Fibroblast of the aortic adventitia (primary cell): ENCODE data around the gene SCG3. TPM values are rescaled to one million over a fixed set of nuclear protein-coding genes. Genes with fewer than 3 reads are reported as not detected.
A peak's percentile ranks its signal among the peaks of the same experiment; 100 is the strongest.
"Not testable (repeated sequence)": the region's sequence is repeated elsewhere in the genome, so short reads cannot be mapped to it uniquely, and the experiment has no call there.

Source experiments
- DNase-seq: peaks from one replicate; pipeline ENCODE4 v3.0.0-alpha.2; 2010; ENCODE audit warnings: low read depth
- H3K4me3 ChIP-seq: 2 replicates; pipeline ENCODE4 v1.5.1; 2011; ENCODE audit warnings: low read depth, mild to moderate bottlenecking, control low read depth, low read length, moderate library complexity
- CTCF ChIP-seq: IDR thresholded peaks from 2 replicates; pipeline ENCODE4 v1.5.1; 2011; ENCODE audit warnings: mild to moderate bottlenecking, low read length, control low read depth, inconsistent platforms; ENCODE audit not compliant: insufficient read depth
- total RNA-seq: library from RNA; depleted of rRNA; stranded (reverse); fragments of >200 nt; gene quantifications from 2 replicates; pipeline ENCODE4 v1.2.3, GENCODE V29; 2012; ENCODE audit warnings: low replicate concordance

SCG3 gene
- total RNA-seq, 1 donor, result not detected

GRCh38 chr15:51649659-51650521 is 31.4 kb upstream of the SCG3 start:
- peak; percentile 73 for TF ChIP-seq CTCF
- H3K4me3 ChIP-seq, result no peak overlapping the region
- DNase-seq, result peak; percentile 88

DNA sequence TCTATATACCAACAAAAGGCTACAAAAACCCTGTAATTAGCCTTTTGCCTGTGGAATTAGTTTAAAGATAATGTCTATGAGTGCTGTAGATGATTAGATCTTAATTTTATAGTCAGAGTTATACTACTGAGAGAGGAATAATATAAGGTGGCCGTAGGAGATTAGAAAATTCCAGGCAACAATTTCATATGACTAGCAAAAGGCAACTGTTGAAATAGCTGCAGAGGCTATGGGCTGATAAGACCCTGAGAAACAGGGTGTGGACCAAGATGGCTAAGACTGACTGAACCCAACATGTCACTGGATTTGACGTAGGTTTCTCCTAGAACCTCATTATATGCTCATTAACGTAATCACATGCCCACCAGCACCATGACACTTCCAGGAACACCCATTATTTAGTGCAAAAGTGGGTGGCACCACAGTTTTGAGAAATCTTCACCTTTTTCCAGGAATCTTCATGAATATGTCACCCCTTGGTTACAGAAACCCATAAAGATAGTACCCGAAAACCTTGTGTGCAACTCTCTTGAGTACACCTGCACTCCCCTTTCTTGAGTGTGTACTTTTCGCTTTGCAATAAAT is 29.1 kb upstream of the SCG3 start:
- DNase-seq, result no peak
- H3K4me3 ChIP-seq, result no peak overlapping the region
- TF ChIP-seq CTCF, result no peak

DNA sequence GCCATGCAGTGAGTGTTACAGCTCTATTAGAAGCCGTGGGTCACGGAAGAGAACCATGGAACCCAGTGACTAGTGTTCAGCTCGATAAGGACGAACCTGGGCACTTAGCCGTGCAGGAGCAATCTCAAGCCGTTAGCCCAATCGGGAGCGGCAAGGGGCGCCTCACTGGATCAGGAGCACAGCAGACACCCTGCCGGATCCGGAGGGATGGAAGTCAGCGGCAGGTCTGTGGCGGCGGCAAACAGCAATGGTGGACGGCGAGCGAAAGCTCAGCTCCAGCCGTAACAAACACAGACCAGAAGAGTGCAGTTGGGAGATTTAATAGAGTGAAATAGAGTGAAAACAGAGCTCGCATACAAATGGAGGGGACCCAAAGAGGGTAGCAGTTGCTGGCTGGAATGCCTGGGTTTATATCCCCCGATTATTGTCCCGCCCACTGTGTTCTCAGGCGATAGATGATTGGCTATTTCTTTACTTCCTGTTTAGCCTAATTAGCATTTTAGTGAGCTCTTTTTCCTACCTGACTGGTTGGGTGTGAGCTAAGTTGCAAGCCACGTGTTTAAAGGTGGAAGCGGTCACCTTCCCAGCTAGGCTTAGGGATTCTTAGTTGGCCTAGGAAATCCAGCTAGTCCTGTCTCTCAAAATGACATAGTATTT is 25.8 kb upstream of the SCG3 start:
- DNase-seq, H3K4me3 ChIP-seq: not testable (repeated sequence)

GRCh38 chr15:51658664-51659063 is 22.6 kb upstream of the SCG3 start:
- H3K4me3 ChIP-seq, result no peak overlapping the region
- DNase-seq, result no peak
- TF ChIP-seq CTCF, result no peak

DNA sequence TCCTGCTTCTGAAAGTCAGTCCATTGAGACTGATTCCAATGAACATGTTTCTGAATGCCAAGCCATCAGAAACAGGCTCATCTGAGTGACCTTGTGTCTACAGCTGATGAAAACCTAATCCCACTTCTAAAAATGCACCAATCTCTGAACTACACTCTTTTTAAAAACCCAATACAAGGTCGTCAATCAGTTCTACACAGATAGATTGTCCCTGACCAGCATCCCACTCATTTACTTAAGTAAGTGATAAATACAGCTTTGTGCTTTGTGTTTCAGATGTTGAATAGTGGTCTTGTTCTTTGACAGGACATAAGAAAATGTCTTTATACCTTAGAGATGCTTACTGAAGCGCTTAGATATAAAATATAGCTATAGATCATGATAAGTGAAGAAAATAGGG is 20.2 kb upstream of the SCG3 start:
- H3K4me3 ChIP-seq, result no peak overlapping the region
- no peak for TF ChIP-seq CTCF
- DNase-seq, result no peak

DNA sequence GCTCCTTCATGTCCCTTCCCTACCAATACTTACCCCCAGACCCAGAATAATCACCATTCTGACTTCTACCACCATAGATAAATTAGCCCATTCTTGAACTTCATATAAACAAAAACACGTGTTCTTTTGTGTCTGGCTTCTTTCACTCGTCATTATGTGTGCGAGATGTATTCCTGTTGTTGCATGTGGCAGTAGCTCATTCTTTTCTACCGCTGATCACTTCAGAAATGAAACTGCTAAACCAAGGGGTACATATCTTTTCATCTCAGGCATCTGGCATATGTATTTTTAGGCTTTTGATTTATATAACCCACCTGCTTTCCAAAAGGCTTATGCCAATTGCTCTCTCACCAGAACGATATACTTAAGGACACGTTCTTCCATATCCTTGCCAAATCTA is 13.8 kb upstream of the SCG3 start:
- H3K4me3 ChIP-seq, result no peak overlapping the region
- DNase-seq, result no peak
- no peak for TF ChIP-seq CTCF

- DNase-seq, result no peak
- no peak overlapping the region for H3K4me3 ChIP-seq
- no peak for TF ChIP-seq CTCF
Measured at GRCh38 chr15:51668446-51668845, 12.9 kb upstream of the SCG3 start.
